Ascending aorta (tissue), 2 donors: Measurements from ENCODE around the gene CCR7. TPM values are rescaled to one million over a fixed set of nuclear protein-coding genes. Genes with fewer than 3 reads are reported as not detected.
"Not testable (repeated sequence)": the region's sequence is repeated elsewhere in the genome, so short reads cannot be mapped to it uniquely, and the experiment has no call there.

Source experiments
- DNase-seq, 2 donors: peaks; one replicate each; pipeline ENCODE4 v3.0.0-alpha.2; 2019; ENCODE audit warnings: low spot score in 2 of 2
- H3K27ac ChIP-seq, 2 donors: fragments of 200-600 bp; sonication (generic); one replicate each; pipeline ENCODE4 v1.5.1; 2016 to 2017; ENCODE audit warnings: mild to moderate bottlenecking in 1 of 2
- H3K27me3 ChIP-seq: fragments of 200-600 bp; sonication (generic); one replicate; pipeline ENCODE4 v1.5.1; 2017
- H3K36me3 ChIP-seq, 2 donors: fragments of 200-600 bp; sonication (generic); one replicate each; pipeline ENCODE4 v1.5.1; 2016
- H3K4me1 ChIP-seq, 2 donors: fragments of 200-600 bp; sonication (generic); one replicate each; pipeline ENCODE4 v1.5.1; 2016 to 2017; ENCODE audit warnings: mild to moderate bottlenecking in 1 of 2
- H3K4me3 ChIP-seq, 2 donors: fragments of 200-600 bp; sonication (generic); one replicate each; pipeline ENCODE4 v1.5.1; 2016 to 2017; ENCODE audit warnings: mild to moderate bottlenecking in 1 of 2
- H3K9me3 ChIP-seq, 2 donors: fragments of 200-600 bp; sonication (generic); one replicate each; pipeline ENCODE4 v1.5.1; 2016
- intact Hi-C: fragments of 100-400 bp; cut with DNase I; formaldehyde crosslinking; loops from one replicate; pipeline ENCODE4 v1.15.1; 2023
- total RNA-seq: library from RNA; depleted of rRNA; stranded (reverse); fragments of >200 nt; gene quantifications from one replicate; pipeline ENCODE4 v1.1.0, GENCODE V29; 2016
- TF ChIP-seq, protein P1 (sequence below), 3 experiments: fragments of 200-600 bp in 2 of 3; fragments of 450-650 bp in 1 of 3; sonication (generic) in 2 of 3; IDR thresholded peaks; one replicate each; pipeline ENCODE4 v1.5.1; 2016 to 2019; ENCODE audit warnings: antibody characterized with exemption in 3 of 3, mild to moderate bottlenecking in 1 of 3, moderate library complexity in 1 of 3

CCR7 gene
- total RNA-seq, 1 donor from 2014 or later, result not detected

DNA sequence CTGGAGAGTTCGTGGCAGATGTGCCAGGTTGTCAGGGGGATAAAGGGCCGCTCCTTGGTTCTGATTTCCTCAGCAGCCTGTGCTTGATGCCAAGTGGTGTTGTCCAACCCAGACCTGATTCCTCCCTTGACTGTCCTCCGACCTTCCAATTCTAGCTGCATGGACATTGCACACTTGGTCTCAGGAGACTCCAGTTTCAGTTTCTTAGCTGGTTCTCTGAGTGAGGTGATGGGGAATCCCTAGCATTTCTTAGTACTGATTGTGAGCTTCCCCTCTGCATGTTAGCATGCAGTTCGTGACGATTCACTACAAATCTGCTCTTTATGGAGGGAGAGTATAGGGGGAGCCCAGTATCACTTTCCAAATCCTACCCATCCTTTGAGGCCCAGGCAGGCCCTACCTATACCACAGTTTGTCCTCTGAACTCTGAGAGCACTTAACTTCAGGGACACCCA lies 12.4 kb upstream of the CCR7 start:
- H3K9me3 ChIP-seq, result peaks cover 0 to 16% of the 10 kb centered on the region in 2 donors
- DNase-seq, result no peak
- no peaks in the 10 kb centered on the region for H3K4me1 ChIP-seq
- H3K36me3 ChIP-seq, result no peaks in the 10 kb centered on the region
- no peak overlapping the region for H3K4me3 ChIP-seq
- H3K27me3 ChIP-seq, result no peaks in the 10 kb centered on the region
- TF ChIP-seq, protein P1, sequence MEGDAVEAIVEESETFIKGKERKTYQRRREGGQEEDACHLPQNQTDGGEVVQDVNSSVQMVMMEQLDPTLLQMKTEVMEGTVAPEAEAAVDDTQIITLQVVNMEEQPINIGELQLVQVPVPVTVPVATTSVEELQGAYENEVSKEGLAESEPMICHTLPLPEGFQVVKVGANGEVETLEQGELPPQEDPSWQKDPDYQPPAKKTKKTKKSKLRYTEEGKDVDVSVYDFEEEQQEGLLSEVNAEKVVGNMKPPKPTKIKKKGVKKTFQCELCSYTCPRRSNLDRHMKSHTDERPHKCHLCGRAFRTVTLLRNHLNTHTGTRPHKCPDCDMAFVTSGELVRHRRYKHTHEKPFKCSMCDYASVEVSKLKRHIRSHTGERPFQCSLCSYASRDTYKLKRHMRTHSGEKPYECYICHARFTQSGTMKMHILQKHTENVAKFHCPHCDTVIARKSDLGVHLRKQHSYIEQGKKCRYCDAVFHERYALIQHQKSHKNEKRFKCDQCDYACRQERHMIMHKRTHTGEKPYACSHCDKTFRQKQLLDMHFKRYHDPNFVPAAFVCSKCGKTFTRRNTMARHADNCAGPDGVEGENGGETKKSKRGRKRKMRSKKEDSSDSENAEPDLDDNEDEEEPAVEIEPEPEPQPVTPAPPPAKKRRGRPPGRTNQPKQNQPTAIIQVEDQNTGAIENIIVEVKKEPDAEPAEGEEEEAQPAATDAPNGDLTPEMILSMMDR (IDR thresholded peaks at IDR 0.05), result no peak
- no peak overlapping the region for H3K27ac ChIP-seq
- intact Hi-C loops, result no loop called here

DNA sequence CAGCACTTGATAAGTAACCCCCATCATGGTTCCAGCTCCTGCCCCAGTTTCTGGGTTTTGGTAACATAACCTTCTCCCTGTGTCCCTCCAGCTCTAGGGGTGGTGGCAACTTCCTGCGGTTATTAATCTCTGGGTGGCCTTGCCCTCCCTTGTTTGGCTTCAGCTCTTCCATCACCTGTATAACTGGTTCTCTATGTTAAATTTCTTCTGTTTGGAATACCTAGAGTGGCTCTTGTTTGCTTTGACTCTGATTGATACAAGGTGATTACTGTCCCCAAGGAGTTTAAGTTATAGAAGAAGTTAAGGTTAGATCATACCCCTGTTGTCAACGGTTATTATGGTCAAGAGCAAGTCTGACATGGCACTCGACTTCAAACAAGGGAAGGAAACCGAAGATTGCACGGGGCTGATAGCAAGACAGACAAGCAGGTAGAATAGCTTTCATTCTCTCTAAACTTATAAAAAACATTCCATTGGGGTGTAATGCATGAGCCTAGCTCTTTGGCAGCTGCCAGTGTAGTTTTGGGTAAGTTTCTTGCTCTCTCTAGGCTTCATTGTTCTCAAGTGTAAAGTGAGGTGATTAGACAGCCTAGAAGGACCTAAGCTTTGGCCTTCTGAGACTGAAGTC lies 11.0 kb upstream of the CCR7 start:
- H3K4me3 ChIP-seq, result no peak overlapping the region
- H3K4me1 ChIP-seq, result no peaks in the 10 kb centered on the region
- no peak overlapping the region for H3K27ac ChIP-seq
- no peak for DNase-seq
- no peaks in the 10 kb centered on the region for H3K27me3 ChIP-seq
- H3K9me3 ChIP-seq, result peaks cover 0 to 16% of the 10 kb centered on the region in 2 donors
- intact Hi-C loops, result no loop called here
- TF ChIP-seq, protein P1 (IDR thresholded peaks at IDR 0.05), result no peak
- no peaks in the 10 kb centered on the region for H3K36me3 ChIP-seq

DNA sequence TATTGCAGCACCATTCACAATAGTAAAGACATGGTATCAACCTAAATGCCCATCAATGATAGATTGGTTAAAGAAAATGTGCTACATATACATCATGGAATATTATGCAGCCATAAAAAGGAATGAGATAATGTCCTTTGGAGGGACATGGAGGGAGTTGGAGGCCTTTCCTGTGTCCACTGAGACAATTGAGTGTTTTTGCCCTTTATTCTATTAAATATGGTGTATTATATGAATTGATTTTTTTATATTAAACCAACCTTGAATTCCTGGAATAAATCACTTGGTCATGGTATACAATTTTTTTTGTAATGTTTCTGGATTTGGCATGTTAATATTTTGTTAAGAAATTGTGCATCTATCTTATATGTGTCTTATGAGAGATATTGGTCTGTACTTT lies 9.0 kb upstream of the CCR7 start:
- intact Hi-C loops, result no loop called here
- TF ChIP-seq, protein P1 (IDR thresholded peaks at IDR 0.05), result no peak
- H3K27ac ChIP-seq, result no peak overlapping the region
- H3K4me3 ChIP-seq, result no peak overlapping the region
- H3K36me3 ChIP-seq, result no peaks in the 10 kb centered on the region
- H3K4me1 ChIP-seq, result no peaks in the 10 kb centered on the region
- peaks cover 0 to 16% of the 10 kb centered on the region in 2 donors for H3K9me3 ChIP-seq
- no peaks in the 10 kb centered on the region for H3K27me3 ChIP-seq
- no peak for DNase-seq

DNA sequence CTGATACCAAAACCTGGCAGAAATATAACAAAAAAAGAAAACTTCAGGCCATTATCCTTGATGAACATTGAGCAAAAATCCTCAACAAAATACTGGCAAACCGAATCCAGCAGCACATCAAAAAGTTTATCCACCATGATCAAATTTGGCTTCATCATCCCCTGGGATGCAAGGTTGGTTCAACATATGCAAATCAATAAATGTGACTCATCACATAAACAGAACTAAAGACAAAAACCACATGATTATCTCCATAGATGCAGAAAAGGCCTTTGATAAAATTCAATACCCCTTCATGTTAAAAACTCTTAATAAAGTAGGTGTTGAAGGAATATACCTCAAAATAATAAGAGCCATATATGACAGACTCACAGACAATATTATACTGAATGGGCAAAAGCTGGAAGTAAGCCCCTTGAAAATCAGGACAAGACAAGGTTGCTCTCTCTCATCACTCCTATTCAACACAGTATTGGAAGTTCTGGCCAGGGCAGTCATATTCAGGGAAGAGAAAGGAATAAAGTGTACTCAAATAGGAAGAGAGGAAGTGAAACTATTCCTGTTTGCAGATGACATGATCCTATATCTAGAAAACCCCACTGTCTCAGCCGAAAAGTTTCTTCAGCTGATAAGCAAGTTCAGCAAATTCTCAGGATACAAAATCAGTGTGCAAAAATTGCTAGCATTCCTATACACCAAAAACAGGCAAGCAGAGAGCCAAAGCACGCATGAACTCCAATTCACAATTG lies 7.1 kb upstream of the CCR7 start:
- H3K27ac ChIP-seq, H3K36me3 ChIP-seq, intact Hi-C loops, H3K27me3 ChIP-seq, DNase-seq, H3K4me1 ChIP-seq, H3K4me3 ChIP-seq: not testable (repeated sequence)
- peaks cover 0 to 16% of the 10 kb centered on the region in 2 donors for H3K9me3 ChIP-seq

DNA sequence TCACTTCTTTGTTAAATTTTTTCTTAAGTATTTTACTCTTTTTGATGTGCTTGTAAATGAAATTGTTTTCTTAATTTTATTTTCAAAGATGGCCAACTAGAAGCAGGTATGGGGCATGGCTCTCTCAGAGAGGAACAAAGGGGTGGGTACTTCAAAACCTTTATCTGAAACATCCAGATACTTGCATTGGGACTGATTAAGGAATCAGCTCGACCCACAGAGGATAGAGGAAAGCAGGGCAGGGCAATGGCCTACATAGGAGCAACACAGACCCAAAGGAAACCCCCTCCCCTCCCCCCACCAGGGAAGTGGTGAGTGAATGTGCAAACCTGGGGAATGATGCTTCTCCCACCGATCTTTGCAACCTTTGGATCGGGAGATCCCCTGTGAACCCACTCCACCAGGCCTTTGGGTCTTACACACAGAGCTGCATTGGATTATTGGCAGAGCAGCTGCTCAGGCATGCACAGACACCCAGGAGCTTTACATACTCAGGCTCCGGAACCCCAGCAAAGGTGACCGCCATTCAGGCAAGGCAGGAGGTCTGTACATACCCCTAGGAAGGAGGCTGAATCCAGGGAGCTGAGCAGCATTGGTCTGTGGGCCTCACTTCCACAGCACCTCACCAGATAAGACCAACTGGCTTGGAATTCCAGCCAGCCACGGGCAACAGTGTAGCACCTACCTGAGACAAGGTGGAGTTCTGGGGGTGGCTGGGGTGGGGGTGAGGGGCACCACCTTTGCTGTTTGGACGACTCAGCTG lies 3.0 kb upstream of the CCR7 start:
- TF ChIP-seq, protein P1 (IDR thresholded peaks at IDR 0.05), result no peak
- H3K9me3 ChIP-seq, result no peaks in the 10 kb centered on the region
- no peak overlapping the region for H3K4me3 ChIP-seq
- no peaks in the 10 kb centered on the region for H3K4me1 ChIP-seq
- no peaks in the 10 kb centered on the region for H3K27me3 ChIP-seq
- no peaks in the 10 kb centered on the region for H3K36me3 ChIP-seq
- intact Hi-C loops, result no loop called here
- H3K27ac ChIP-seq, result no peak overlapping the region
- no peak for DNase-seq

DNA sequence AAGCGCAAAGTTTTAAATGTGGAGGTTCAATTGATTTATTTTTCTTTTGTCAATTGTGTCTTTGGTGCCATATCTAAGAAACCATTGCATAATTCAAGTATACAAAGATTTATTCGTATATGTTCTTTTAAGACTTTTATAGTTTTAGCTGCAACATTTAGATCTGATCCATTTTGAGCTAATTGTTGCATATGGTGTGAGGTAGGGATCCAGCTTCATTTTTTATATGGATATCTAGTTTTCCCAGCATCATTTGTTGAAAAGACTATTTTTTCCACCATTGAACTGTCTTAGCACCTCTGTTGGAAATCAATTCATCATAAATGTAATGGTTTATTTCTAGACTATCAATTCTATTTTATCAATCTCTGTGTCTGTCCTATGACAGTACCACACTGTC lies 2.1 kb upstream of the CCR7 start:
- no peaks in the 10 kb centered on the region for H3K4me1 ChIP-seq
- no peak for DNase-seq
- no peak overlapping the region for H3K4me3 ChIP-seq
- H3K9me3 ChIP-seq, result no peaks in the 10 kb centered on the region
- TF ChIP-seq, protein P1 (IDR thresholded peaks at IDR 0.05), result no peak
- no peaks in the 10 kb centered on the region for H3K36me3 ChIP-seq
- intact Hi-C loops, result no loop called here
- no peaks in the 10 kb centered on the region for H3K27me3 ChIP-seq
- H3K27ac ChIP-seq, result no peak overlapping the region
